LNCAP (cell line): Measurements from ENCODE around the gene OR5C1.

Experiments
- CTCF ChIP-seq: fragments of 450-650 bp; IDR thresholded peaks from 2 replicates; pipeline ENCODE4 v1.5.1; 2017; ENCODE audit warnings: mild to moderate bottlenecking

OR5C1 gene

GRCh38 chr9:122781671-122782070 lies 7.1 kb upstream of the OR5C1 start:
- no peak for TF ChIP-seq CTCF

- TF ChIP-seq CTCF: no peak
These were observed 3.5 kb upstream of the OR5C1 start for GRCh38 chr9:122785269-122785668.

- TF ChIP-seq CTCF: no peak
These were observed 2.4 kb upstream of the OR5C1 start for GRCh38 chr9:122786338-122786737.

- no peak for TF ChIP-seq CTCF
These were observed 718 bp downstream of the OR5C1 start for GRCh38 chr9:122789256-122790046.

GRCh38 chr9:122791872-122792669 lies 3.3 kb downstream of the OR5C1 start:
- no peak for TF ChIP-seq CTCF

- TF ChIP-seq CTCF: no peak
These were observed 8.8 kb downstream of the OR5C1 start for GRCh38 chr9:122797316-122798063.
